UCSD-AML1 (cell line): ENCODE measurements around the gene MLLT1.
A peak's percentile ranks its signal among the peaks of the same experiment; 100 is the strongest.

Experiments used
- DNase-seq: peaks from one replicate; lab custom pipeline; 2025; ENCODE audit not compliant: unreplicated experiment; lab: John Stamatoyannopoulos, UW

The MLLT1 gene

DNA sequence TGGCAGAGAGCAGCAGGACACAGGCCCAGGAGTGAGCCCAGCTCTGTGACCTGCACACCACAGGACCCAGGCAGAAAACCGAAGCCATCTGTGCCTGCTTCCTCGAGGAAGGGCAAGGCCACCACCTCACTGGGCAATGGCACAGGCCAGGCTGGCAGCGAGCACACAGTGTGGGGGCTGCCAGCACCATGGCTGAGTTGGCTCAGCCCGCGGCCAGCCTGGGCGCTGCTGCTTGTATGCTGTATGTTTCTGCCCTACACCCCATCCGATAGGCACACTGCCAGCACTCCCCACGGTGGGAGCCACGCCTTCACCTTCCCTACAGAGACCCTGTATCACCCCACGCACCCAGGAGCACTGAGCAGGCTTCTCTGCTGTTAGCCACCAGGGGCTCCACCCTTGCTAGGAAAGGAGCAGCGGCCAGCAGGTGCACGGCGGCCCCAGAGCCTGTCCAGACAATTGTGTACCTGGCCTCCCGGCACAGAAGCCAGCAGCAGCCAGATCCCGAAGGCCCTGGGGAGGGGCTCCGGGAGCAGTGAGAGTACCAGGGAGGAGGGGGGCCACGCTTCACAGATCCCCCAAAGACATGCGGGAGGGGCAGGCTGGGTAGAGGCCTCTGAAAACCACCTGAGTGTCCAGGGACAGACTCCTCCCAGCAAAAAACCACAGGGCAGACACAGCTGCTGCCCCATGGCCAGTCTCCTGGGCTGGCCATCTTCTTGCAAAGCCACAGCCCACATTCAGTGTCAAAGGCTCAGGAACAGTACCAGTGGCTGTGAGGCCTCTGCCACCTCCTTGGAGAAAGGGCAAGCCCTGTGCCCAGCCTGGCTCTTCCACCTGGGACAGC, 56.1 kb downstream of the MLLT1 start:
- DNase-seq = no peak

DNA sequence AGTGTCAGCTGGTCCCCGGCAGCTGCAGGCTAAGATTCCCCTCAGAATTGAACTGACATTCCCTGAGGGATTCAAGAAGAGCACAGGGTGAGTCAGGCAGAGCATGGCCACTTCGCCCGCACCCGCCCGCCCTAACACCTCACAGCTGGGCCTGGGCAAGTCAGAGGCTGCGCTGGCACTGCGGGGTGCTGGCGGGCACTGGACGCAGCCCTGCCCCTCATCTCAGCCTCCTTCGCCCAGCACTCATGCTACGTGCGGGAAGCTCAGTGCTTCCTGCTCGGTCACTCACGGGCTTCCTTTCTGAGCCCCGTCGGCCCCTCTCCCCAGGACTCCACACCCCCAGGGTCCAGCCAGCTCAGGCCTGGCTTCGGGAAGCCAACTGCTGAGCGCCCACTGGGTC, 56.9 kb downstream of the MLLT1 start:
- no peak for DNase-seq

DNA sequence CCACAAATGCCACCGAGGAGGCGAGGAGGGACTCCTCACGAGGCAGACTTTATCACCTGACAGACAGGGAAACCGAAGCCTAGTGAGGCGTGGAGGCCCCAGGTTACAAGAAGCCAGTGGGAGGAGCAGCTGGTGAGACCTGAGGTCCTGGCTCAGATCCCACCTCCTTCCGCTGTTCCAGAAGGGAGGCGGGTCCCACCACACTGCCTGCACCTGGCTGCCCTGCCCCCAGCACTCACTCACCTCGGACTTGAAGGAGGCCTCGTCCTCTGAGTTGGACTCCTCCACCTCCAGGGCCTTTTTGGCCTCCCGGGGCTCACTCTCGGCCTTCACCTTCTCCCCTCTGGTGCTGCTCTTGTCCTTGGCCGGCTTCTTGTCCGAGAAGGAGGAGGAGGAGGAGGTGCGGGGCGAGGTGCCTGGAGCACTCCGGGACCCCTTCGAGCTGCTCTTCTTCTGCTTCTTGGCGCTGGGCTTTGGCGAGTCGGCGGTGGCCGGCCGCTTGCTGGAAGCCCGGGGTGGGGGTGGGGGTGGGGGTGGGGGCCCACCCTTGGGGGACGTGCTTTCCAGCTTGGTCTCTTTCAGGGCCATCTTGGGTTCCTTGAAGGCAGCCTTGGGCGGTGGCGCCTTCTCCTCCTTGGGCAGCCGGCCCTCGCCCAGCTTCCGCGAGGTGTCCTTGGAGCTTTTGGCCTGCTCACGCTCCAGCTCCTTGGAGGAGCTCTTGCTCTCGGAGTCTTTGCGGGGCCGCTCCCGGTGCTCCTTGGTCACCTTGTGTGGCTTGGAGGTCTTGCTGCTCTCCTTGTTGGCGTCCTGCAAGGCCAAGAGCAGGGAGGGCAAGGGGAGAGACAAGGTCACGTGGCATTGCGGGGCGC, 57.7 kb downstream of the MLLT1 start:
- no peak for DNase-seq

DNA sequence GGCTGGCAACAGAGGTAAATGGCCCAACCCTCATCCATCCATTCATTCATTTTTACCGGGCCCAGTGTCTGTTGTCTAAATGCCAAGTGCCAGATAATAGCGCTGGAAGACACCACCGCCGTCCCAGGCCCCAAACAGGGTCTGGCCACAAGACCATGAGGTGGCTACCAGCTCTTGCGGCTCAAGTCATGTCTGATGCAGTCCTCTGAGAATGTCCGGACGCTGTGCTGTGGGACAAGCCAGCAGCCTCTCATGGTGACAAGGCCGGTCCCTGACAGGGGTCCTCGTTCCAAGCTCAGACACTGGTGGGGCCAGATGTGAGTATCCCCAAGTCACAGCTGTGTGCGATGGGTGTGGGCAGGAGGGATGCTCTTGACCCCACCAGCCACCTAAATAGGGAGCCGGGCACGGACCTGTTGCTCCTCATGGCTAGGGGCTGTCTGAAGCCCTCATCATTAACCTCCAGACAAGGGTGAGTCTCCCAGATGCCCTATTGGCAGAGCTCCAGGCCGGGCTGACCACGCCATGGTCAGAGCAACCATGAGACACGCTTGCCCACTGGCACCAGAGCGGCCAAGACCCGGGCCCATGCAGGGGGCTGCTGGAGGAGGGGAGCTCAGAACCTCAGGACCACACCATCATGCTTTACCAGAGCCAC, 58.4 kb downstream of the MLLT1 start:
- DNase-seq = no peak

DNA sequence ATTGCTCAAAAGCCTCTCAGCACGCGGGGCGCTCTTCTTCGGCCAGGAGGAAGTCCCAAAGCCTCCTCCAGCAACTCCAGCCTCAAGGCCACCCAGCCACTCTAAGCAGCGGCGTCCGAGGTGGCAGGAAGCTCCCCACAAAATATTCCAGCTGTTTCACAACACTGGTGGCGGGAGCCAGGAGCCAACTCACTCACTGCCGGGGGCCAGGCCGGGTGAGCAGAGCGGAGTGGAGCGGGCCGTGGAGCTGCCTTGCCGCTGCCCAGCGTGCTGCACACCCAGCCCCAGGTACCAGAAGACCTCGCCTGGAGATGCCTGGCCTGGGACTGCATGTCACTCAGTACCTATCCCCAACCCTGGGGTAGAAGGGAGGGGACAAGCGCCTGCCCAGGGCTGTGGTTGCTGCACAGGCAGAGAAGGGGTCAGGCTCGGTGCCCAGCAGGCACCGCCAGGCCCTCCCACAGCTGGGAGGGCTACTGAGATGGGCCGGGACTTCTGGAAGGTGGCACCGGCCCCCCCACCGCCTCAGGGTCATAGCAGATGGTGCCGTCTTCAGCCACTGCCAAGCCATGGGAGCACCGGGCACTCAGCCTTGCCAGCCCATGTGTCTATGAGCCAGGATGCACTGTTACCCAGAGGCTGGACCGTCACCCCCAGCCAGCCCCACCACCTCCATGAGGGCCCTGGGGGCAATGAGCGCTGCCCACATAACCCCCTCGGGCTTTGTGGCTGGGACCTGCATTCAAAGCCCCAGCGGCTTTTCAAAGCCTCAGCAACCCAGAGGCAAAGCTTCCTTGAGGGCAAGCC, 59.2 kb downstream of the MLLT1 start:
- DNase-seq = no peak

DNA sequence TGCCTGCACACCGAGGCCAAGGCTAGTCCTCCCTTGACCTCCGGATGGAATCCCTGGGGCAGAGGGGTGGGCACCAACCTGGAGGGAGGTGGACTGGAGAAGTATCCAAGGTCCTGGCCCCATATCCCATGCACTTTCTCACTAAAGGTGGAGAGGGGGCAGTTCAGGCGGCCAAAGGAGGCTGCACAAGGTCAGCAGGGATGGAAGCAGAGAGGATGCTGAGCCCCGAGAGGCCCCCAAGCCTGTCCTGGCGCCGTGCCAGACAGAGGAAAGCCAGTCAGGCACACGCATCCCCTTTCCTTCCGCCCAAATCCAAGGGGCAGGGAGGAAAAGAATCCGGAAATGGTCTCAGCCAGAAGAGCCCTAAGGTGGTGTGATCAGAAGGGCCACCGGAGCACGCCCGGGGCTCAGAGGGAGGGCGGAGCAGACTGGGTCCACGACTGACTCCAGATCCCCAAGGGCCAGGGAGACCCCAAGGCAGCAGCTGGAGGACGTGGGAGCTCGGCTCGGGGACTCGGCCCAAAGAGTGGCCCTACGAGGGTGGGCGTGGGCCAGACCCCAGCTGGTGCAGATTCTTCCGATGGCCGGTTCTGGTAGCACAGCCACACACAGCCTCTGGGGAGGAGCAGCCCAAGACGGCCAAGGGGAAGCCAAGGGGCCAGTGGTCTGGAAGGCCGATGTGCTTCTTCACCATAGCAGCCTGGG, 60.0 kb downstream of the MLLT1 start:
- no peak for DNase-seq

DNA sequence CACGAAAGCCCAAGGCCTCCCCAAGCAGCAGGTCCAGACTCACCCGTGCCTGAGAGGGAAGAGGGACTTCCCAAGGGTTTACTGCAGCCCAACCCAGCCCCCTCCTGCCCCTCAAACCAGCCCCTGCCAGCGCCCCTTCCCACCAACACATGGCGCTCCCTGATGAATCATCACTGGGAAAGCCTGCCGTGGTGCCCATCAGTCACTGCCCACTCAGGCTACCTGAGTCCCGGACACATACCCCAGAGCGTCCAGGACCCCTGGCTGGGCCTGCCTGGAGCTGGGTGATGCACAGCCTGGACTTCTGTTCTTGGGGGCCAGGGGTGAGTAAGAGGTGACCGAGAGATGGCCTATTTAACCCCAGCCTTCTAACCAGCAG, 60.6 kb downstream of the MLLT1 start:
- no peak for DNase-seq

DNA sequence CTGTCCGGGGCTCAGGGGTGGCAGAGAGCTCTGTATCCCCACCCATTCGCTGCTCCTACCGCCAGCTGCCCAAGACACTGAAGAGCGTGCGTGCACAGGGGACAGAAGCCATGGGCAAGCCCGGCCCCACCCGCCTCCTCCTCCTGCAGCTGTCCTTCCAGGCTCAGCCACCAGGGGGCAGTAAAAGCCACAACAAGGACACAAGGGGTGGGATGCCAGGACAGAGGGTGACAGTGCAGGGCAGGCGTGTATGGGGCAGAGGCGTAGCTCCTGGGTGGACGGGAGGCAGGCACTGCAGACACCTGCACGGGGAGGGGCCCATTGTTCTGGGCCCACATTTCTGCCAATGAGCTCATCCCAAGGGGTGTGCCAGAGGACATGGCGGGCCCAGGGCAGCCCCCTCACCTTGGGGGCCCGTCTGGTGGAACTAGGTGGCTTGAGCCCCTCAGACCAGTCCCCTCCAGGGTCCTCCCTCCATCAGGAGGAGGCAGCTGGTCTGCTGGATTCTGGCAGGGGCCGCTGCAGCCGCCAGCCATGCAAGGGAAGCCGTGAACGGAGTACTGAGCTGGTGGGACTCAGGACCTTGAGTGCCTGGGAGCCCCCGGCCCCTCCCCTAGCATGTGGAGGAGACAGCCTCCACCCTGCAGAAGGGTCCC, 61.2 kb downstream of the MLLT1 start:
- peak; percentile 80 for DNase-seq

DNA sequence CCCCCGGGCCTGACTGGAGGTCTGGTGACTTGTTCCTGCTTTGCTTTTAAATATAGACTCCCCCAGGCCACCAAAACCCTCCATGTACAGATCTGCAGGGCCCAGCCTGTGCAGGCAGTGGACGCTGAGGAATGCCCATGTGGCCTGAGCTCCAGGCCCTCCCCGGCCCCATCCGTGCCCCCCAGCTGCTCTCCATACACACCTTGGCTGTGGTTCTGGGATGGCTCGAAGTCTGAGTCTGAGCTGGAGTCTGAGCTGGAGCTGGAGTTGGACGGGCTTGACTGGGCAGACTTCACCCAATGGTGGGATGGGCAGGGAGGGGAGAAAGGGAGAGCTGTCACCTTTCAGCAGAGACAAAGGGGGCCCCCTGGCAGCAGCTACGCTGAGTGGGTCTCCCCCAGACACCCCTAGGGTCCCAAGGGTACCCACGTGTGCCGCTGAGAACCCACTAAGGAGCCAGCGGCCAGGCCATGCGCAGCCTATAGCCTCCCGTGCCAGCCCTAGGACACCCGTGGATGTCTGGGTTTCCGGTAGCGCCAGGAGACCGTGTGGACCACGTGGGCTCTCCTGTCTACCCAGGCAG, 61.9 kb downstream of the MLLT1 start:
- DNase-seq = no peak

DNA sequence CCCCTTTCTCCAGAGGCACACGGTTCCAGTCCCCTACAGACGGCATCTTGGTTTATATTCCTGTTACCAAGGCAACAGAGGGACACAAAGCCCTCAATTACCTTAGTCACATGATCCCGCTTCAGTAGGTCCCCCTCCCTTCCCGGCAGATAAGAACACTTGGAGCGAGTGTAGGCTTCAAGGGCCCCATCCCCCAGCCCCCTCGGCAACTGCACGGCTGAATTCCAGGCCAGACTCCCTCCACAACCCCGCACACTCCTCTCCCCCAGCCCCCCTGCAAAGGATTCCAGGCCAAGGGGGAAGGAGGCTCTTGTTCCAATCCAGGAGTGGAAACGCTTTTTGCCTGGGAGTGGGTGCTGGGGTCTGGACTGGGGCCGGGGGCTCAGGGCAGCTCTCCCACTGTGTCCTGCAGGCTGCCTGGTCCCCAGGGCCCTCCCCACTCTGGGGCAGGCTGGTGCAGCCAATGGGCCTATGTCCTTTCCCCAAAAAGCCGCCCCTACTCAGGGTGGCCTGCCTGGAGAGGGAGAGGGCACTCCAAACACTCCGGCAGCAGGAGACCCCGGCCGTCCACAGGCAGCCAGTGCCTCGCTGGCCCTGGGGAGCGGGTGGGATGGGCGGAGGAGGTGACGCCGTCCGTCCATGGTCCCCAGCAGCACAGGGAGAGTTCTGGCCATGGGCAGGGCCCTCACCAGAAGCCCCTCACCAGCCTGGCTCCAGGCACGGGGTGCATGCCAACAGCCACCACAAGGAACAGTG, 62.6 kb downstream of the MLLT1 start:
- DNase-seq = no peak

DNA sequence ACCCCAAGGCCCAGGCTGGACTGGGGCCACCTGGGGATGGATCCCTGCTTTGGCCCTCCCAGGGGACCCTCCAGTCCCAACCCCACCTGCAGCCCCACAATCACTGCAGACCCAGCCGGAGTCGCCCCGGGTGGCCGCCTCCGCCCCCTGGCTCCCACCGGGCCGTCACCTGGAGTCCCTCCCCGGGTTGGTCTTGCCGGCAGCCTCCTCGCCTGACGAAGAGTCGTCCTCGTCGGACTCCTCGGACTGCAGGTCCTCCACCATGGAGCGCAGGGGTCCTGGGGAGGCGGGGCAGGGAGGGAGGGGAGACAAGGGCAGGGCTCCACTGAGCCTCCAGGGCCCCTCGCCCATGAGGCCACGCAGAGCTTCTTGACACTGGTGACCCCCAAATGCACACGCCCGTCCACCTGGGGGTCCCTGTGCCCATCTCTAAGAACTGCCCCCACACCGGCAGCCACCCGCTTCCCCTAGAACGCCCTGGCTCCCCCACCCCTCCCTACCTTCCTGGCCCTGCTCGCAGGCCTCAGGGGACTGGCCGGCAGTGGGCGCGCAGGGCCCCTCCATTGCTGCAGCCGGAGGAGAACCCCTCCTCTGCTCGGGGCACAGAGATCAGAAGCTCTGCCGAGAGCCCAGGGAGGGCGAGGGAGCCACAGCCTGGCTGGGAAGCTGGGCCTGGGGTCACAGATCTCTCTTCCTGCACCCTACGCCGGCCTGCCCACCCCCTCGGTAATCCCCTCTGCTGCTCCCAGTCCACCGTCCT, 63.4 kb downstream of the MLLT1 start:
- DNase-seq = no peak

DNA sequence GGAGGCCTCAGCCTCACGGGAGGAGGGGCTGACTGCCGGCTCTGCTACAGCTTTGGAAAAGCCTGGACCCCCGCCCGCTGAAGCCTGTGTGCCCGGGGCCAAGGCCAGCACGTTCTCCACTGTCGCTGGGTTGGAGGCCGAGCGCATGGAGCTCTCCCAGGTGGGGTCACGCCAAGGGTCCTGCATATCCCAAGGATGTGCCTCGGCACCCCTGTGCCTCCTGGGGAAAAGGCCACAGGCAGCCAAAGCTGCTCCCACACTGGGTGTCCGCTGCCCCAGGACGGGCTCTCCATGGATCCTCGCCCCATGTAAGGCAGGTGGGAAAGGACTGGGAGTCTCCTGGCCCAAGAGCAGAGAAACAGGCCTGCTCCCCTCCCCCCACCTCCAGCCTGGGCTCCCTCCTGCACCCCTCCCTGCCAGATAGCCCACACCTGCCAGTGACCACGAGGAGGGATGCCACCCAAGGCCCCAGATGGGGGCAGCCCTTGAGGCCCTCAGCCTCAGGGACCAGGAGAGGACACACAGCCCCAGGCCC, 64.0 kb downstream of the MLLT1 start:
- DNase-seq = no peak

DNA sequence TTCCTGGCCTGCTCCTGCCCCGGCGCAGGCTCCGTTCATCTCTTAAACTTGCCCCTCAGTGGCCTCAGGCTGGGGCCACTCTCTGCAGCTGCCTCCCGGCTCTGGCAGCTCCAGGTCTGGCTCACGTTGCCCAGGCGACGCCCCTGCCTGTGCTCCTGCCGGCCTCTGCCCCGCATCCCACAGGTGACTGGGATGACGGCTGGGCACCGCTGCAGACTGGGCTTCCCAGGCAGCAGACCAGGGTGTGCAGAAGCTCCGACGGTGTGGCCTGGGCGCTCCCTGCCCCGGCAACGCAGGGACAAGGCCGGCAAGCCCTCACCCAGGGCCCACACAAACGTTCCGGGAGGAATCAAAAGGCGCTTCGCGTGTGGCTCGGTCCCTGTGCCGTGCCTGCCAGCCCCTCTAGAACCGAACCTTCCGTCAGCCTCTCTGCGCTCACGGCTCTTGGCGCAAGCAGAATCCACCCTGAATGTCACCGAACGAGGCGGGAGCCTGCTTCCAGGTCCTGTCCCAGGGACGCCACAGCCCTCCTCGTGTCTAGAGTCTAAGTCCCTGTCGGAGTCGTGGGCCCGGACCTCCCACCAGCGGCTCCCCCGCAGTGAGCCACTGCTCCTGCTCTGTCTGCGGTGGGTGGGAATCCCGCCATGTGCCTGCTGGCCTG, 64.8 kb downstream of the MLLT1 start:
- no peak for DNase-seq

DNA sequence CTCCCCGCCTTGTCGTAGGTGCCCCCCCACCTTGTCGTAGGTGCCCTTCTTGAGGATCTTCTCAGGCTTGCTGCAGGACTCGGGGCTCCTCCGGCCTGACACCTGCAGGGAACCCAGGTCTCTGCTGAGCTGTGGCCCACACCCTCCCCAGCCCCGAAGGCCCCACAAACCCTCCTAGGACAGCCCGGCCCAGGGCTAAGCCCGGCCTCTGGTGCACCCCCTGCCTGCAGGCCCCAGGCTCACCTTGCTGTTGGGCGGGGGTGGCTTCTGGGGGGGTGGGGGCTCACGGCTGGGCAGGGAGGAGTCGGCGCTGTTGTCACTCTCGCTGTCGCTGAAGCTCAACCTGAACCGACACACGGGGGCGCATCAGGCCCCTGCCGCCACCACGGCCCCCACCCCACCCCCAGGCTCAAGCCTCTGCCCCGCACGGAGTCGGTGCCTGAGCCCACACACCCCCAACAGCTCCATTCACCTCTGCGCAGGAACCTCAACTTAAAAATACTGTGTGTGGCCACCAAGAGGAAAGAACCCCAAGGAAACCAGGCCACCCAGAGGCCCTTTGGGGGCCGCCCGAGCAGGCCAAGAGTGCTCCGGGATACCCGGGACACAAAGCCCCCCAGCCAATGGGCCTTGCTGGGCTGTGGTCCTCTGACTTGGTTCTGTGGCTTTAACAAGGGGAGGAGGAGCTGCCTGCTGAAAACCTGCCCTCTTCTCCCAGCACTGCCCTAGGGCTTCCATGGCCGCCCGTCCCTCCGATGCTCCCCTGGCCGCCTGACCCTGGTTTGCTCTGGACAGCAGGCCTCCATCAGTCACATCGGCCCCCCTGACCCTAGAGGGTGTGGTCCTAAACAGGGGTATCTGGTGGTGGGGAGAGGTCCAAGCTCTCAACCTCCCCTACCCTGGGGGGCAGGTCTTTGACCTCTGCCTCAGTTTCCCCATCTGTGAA, 65.8 kb downstream of the MLLT1 start:
- DNase-seq = no peak

DNA sequence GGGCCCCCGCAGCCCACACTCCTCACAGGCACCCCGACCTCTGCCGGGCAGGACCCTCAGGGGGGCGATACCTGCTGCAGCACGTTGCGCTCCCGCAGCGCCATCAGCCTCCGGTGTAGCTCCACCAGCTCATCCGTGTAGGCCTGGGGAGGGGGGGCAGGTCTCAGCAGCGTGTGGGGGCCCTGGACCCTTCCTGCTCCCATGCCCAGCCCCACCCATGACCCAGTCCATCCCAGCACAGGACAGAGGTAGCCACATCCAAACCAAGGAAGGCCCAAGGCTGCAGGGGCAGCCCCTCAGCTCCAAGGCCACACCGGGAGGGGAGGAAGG, 66.5 kb downstream of the MLLT1 start:
- DNase-seq = no peak
